Endodermal cell (in vitro differentiated cells): ENCODE data around the gene MPEG1. TPM values are rescaled to one million over a fixed set of nuclear protein-coding genes. Genes with fewer than 3 reads are reported as not detected.

Source experiments
- DNase-seq: peaks from one replicate; pipeline ENCODE4 v3.0.0-alpha.2; 2017
- H3K27ac ChIP-seq: 2 replicates; pipeline ENCODE4 v1.5.1; 2013; ENCODE audit warnings: mild to moderate bottlenecking, low read depth, low read length, moderate library complexity
- H3K27me3 ChIP-seq: 2 replicates; pipeline ENCODE4 v1.6.1; 2013; ENCODE audit warnings: mild to moderate bottlenecking, low read length, moderate library complexity; ENCODE audit not compliant: insufficient read depth, control insufficient read depth, poor library complexity, severe bottlenecking
- H3K36me3 ChIP-seq: 2 replicates; pipeline ENCODE4 v1.7.0; 2013; ENCODE audit warnings: mild to moderate bottlenecking, low read length, moderate library complexity; ENCODE audit not compliant: control insufficient read depth, insufficient read depth
- H3K4me1 ChIP-seq: one replicate; pipeline ENCODE4 v1.7.0; 2013; ENCODE audit warnings: low read length; ENCODE audit not compliant: control insufficient read depth, insufficient read depth
- H3K4me3 ChIP-seq: 2 replicates; pipeline ENCODE4 v1.5.1; 2013; ENCODE audit warnings: mild to moderate bottlenecking, low read length, moderate library complexity
- H3K9ac ChIP-seq: 2 replicates; pipeline ENCODE4 v1.6.1; 2013; ENCODE audit warnings: mild to moderate bottlenecking, low read length, moderate library complexity; ENCODE audit not compliant: poor library complexity, severe bottlenecking; ENCODE audit errors: extremely low read depth
- H3K9me3 ChIP-seq: 2 replicates; pipeline ENCODE4 v1.6.1; 2013; ENCODE audit warnings: mild to moderate bottlenecking, low read length, moderate library complexity; ENCODE audit not compliant: control insufficient read depth
- H3K27ac Mint-ChIP-seq: 2 replicates; pipeline ENCODE4 v1.8.0; 2020; ENCODE audit warnings: mixed read lengths
- H3K27me3 Mint-ChIP-seq: 2 replicates; pipeline ENCODE4 v1.8.0; 2021; ENCODE audit warnings: mild to moderate bottlenecking, mixed read lengths; ENCODE audit not compliant: insufficient read depth
- H3K36me3 Mint-ChIP-seq: 2 replicates; pipeline ENCODE4 v1.8.0; 2020; ENCODE audit warnings: low read depth, mixed read lengths
- H3K4me1 Mint-ChIP-seq: 2 replicates; pipeline ENCODE4 v1.8.0; 2020; ENCODE audit warnings: mixed read lengths
- H3K4me3 Mint-ChIP-seq: 2 replicates; pipeline ENCODE4 v1.8.0; 2020; ENCODE audit warnings: mild to moderate bottlenecking, moderate library complexity, mixed read lengths
- H3K9me3 Mint-ChIP-seq: 2 replicates; pipeline ENCODE4 v1.8.0; 2020; ENCODE audit warnings: mild to moderate bottlenecking, mixed read lengths
- CTCF ChIP-seq: fragments of 200-600 bp; sonication (generic); conservative IDR thresholded peaks from 2 replicates; pipeline ENCODE4 v1.5.0; 2021; ENCODE audit warnings: antibody characterized with exemption, mild to moderate bottlenecking
- WGBS, 2 experiments: methylation state at CpG; one replicate each; pipeline versions ENCODE4 v1.1.5 to v1.1.7; 2013; ENCODE audit warnings: missing lambda C conversion rate in 2 of 2, mixed read lengths in 1 of 2; ENCODE audit not compliant: insufficient coverage in 1 of 2, insufficient read length in 1 of 2; 5-methylcytosine and 5-hydroxymethylcytosine counted together
- total RNA-seq, 2 donors: library from RNA; stranded (reverse); fragmentation: NEBNext Ultra II Directional in 1 of 2; extraction: Animal tissue kit (Norgen Biotek cat#: 25700) in 1 of 2; gene quantifications; 2 replicates in 1 of 2; 3 replicates in 1 of 2; pipeline ENCODE4 v1.2.1, GENCODE V29; 2021

MPEG1 gene
- total RNA-seq, 2 donors from 2014 or later: not detected

DNA sequence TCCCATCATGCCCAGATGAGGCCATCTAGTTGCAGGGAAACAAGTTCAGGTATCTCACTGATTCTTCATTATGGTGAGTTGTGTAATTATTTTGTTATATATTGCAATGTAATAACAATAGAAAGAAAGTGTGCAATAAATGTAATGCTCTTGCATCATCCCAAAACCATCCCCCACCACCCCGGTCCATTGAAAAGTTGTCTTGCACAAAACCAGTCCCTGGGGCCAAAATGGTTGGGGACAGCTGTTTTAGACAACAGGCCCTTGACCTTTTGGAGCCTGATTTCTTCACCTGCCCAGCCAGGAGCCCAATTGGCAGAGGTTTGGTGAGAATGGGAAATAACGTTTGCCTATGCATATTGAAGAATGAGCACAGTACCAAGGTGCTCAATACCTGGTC lies 15.9 kb downstream of the MPEG1 start:
- Mint-ChIP-seq H3K4me1 (peaks cover 9% of the 10 kb centered on the region), H3K36me3 (peaks cover 82% of the 10 kb centered on the region), H3K27me3 (no peaks in the 10 kb centered on the region), H3K27ac (no peak overlapping the region), H3K4me3 (no peak overlapping the region), H3K9me3 (peaks cover 13% of the 10 kb centered on the region)
- no peak for DNase-seq
- no peak for TF ChIP-seq CTCF
- Histone ChIP-seq H3K4me3 (no peak overlapping the region), H3K9me3 (peaks cover 17% of the 10 kb centered on the region), H3K9ac (no peak overlapping the region), H3K27me3 (no peaks in the 10 kb centered on the region), H3K4me1 (no peaks in the 10 kb centered on the region), H3K27ac (no peak overlapping the region), H3K36me3 (peaks cover 80% of the 10 kb centered on the region)
- 90 to 96% methylated on average over 2 of the region's 2 CpGs for WGBS, 2 experiments

DNA sequence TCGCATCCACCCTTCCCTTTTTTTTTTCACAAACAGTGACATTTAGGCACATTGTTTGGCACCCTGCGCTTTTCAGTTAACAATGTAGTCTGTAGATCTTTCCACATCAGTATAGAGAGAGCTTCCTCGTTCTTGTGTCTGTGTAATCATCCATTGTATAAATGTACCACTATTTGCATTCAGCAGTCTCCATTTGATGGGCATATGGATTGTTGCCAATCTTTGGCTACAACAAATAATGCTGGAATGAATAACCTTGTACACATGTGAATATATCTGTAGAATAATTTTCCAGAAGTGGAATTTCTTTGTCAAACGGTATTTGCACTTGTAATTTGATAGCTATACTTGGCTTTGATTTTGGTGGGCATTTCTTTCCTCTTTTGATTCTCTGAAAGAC lies 17.1 kb downstream of the MPEG1 start:
- no peak overlapping the region for H3K27ac ChIP-seq
- no peak for DNase-seq
- no peaks in the 10 kb centered on the region for H3K27me3 Mint-ChIP-seq
- peaks cover 82% of the 10 kb centered on the region for H3K36me3 ChIP-seq
- peaks cover 17% of the 10 kb centered on the region for H3K9me3 ChIP-seq
- no peak overlapping the region for H3K27ac Mint-ChIP-seq
- H3K4me1 Mint-ChIP-seq: peaks cover 8% of the 10 kb centered on the region
- TF ChIP-seq CTCF: no peak
- H3K4me1 ChIP-seq: no peaks in the 10 kb centered on the region
- H3K27me3 ChIP-seq: no peaks in the 10 kb centered on the region
- no peak overlapping the region for H3K4me3 Mint-ChIP-seq
- H3K9me3 Mint-ChIP-seq: peaks cover 13% of the 10 kb centered on the region
- 96 to 100% methylated on average over 2 to 4 of the region's 4 CpGs for WGBS, 2 experiments
- no peak overlapping the region for H3K9ac ChIP-seq
- H3K36me3 Mint-ChIP-seq: peaks cover 79% of the 10 kb centered on the region
- H3K4me3 ChIP-seq: no peak overlapping the region

DNA sequence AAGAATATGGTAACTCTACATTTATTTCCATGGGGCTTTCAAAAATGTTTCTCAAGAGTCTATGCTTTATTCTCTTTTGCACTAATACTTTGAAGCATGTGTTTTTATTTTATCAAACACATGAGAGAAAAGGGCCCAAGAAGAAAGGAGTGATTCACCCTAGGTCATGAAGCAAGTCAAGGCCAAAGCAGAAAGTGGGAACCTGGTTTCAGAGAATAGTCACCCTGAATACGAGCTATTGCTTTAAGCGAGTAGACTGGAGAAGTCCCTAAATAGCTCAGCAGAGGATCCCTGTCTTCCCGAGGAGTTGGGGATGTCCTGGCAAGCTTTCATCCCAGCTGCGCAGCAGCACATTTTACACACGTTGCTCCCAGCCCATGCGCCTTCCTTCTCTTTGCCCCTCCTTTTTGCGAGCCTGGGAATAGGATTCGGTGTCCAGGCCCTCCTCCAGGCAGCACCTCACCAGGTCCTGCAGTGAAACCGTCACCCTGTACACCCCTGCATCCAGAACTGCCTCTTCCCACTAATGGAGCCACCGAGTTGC lies 19.1 kb downstream of the MPEG1 start:
- H3K36me3 Mint-ChIP-seq: peaks cover 80% of the 10 kb centered on the region
- WGBS, 2 experiments: 91 to 93% methylated on average over 8 to 10 of the region's 10 CpGs
- H3K4me3 Mint-ChIP-seq: no peak overlapping the region
- Histone ChIP-seq H3K4me3 (no peak overlapping the region), H3K27me3 (no peaks in the 10 kb centered on the region), H3K36me3 (peaks cover 87% of the 10 kb centered on the region), H3K4me1 (no peaks in the 10 kb centered on the region), H3K9ac (no peak overlapping the region), H3K9me3 (peaks cover 17% of the 10 kb centered on the region), H3K27ac (no peak overlapping the region)
- peaks cover 6% of the 10 kb centered on the region for H3K4me1 Mint-ChIP-seq
- TF ChIP-seq CTCF: no peak
- H3K27ac Mint-ChIP-seq: no peak overlapping the region
- peaks cover 13% of the 10 kb centered on the region for H3K9me3 Mint-ChIP-seq
- no peaks in the 10 kb centered on the region for H3K27me3 Mint-ChIP-seq
- no peak for DNase-seq
